Lung microvascular endothelial cell (primary cell): Measurements from ENCODE around the gene AFAP1L1. TPM values are rescaled to one million over a fixed set of nuclear protein-coding genes. Genes with fewer than 3 reads are reported as not detected.

ENCODE experiments used
- DNase-seq, 2 donors: peaks; one replicate each; pipeline versions ENCODE4 v3.0.0 to v3.0.0-alpha.2; 2010; ENCODE audit warnings: low read depth in 2 of 2
- total RNA-seq: library from RNA; depleted of rRNA; stranded (reverse); fragments of >200 nt; gene quantifications from 2 replicates; pipeline ENCODE4 v1.2.1, GENCODE V29; 2014

Gene AFAP1L1
- total RNA-seq, 1 donor from 2014 or later: 219 TPM

DNA sequence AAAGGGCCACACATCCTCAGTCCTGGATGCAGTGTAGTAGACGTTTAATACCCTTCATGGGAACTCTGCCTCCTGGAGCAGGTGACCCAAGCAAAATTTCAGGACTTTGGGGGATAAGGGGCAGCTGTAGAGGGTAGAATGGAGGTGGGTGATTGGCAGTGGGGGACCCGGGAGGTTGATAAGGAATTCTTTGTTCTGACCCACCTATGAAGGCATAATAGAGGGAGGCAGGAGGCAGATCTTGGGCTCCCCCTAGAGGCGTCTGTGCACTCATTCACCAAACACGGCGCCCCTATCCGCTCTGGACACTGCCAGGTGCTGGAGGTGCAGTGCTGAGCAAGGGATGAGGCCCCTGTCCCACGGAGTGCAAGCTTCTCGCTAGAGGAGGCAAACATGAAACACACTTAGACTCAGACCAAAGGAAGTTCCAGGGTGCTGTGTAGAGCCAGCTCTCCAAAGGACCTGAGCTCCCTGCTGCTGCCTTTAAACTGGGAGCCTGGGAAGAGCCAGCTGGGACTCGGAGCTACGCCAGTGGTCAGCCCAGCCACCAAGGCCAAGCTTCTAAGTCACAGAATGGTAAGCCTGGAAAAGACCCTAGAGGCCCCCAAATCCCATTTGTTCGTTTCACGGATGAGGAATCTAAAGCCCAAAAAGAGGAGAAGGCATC, 99.8 kb downstream of the AFAP1L1 start:
- peak; percentile 65 to 80 for DNase-seq

DNA sequence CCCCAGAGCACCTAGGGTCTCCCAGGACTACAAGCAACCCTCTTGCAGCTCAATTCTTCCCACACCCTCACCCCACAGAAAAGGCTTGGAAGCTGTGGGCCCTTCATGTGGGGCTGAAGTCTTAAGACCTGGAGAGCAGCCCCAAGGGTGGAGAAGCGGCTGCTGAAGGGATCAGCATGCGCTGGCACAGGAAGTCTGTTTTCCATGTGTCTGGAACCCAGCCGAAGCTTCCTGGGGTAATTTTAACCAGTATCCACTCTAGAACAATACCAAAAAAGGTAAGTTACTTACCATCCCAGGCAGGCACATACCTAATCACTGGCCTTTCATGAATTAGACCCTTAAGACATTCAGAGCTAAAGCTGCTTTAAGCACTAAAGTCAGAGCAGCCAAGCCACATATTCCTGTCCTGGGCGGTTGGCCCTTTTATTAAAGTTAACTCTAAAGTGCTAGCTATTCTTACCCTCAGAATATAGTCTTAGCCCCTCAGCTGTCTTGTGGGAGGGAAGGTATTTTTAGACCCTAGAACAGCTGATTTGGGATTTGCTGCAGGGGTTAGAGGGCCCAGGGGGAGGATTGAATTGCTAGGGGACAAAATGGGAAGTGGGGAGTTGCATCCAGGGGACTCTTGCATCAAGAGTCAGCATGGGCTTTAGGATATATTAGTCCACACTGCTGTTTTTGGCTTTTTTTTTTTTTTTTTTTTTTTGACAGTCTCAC, 100.6 kb downstream of the AFAP1L1 start:
- DNase-seq: no peak

DNA sequence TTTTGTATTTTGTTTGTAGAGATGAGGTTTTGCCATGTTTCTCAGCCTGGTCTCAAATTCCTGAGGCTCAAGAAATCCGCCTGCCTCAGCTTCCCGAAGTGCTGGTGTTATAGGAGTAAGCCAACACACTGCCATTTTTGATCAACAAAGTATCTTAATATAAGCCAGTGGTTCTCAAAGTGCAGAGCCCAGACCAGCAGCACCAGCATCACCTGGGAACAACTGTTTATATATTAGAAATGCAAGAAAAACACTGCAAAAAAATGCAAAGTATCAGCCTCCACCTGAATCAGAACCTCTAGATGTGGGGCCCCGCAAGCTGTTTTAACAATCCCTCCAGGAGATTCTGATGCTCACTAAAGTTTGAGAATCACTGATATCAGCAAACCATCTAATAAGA, 101.3 kb downstream of the AFAP1L1 start:
- DNase-seq: no peak

DNA sequence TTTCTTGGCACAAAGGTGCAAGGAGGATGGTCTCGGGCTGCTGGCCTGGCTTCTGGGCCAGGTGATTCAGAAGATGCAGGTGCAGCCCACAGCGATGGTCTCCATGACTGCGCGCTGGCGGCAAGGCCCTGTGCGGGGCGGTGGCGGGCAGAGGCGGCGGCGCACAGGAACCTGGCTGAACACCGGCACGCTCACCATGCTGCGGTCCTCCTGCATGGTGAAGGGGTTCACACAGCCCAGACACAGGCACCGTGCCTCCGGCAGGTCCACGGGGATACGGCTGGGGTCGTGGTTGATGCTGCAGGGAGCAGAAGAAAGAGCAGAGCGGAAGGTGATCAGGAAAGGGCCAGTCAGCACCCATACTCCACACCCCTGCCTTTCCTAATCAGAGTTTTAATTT, 102.6 kb downstream of the AFAP1L1 start:
- DNase-seq: no peak

DNA sequence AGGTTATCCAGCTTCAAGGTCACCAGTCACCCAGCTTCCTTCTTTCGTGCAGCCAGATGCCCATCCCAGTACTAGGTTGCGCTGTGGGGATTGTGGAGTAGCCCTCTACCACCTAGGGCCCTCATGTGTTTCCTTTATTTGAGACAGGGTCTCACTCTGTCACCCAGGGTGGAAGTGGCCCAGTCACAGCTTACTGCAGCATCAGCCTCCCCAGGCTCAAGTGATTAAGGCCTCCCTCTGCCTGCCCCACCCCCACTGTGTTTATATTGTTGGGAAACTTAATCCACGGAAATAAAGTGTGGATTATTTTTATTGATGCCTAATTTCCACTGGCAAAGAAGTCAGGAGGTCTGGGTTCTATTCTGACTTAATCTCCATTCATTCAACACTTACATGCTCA, 103.1 kb downstream of the AFAP1L1 start:
- DNase-seq: no peak

DNA sequence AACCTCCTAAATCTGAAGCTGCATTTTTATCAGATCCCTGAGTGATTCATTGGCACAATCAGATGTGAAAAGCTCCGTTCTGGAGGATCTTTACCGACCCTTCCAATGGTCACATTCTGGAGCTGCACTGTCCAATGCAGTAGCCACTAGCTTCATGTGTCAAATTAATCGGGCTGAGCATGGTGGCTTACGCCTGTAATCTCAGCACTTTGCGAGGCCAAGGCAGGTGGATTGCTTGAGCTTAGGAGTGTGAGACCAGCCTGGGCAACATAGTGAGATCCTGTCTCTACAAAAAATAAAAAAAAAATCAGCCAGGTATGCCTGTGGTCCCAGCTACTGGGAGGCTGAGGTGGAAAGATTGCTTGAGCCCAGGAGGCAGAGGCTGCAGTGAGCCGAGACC, 103.8 kb downstream of the AFAP1L1 start:
- DNase-seq: no peak

DNA sequence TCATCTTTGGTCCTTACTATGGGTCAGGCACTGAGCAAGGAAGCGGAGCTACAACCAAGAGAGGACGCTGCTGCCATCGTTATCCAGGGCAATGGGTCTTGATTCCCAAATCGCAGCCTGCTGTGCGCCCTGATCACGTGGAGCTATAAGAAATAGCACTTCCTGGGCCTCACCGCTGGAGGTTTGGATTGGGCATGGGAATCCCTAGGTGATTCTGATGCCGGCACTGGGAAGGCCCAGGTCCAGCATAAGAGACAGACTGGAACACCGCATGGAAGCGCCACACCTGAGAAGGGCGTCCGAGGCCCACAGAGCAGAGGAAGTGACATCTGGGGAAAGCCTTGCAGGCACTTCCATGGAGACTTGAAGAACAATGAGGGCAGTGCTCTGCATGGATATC, 104.4 kb downstream of the AFAP1L1 start:
- DNase-seq: no peak

DNA sequence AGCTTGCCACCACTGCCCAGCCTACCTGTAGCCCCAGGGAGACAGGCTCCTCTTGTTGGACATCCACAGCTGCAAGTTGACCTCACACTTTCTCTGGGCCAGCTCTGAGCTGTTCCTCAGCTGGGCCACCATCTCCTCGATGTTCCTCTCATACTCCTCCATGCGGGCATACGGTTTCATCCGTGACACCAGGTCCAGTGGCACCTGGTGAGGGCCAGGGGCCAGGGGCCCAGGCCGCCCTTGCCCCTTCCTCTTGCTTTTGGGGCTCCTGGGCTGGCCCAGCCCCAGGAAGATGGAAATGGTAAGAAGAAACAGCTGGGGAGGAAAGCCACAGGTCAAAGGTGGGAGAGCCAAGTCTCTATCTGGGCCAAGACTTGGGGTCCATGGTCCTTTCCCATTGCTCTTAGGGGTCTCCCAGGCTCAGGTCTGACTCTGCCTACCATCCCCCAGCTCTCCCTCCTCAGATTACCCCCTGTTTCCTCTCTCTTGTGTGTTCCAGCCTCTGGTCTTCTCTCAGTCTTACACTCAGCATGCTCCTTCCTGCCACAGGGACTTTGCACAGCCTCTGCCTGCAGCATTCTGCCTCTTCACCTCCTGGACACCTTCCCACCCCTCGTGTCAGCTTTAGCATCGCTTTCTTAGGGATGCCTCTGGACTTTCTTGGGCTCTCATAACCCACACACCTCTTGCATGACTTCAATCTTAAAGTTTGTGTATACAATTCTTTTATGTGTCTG, 105.2 kb downstream of the AFAP1L1 start:
- no peak for DNase-seq

DNA sequence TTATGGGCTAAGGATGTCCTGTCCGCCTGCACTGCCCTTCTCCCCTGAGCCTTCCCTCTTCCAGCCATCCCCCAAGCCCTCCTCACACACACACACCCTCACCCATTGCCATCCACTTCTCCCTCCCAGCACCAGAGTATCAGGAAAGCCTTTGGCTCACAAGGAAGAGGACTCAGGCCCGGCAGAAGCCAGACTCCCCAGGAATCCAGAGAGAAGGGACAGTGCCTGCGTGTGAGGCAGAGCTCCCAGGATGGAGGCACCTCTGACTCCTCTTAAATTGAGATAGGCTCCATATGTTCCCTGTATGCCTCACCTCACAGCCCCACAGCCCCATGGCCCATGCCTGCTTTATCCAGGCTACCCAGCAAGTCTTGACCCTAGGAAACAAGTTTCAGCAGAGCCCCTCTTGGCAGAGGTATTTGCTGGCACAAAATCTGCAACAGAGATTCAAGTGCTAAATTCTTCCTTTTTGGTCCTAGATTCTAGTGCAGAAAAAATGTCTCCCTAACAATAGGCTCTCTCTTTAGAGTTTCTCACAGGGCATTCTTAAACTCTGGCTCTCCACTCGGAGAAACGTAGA, 106.7 kb downstream of the AFAP1L1 start:
- DNase-seq: no peak

DNA sequence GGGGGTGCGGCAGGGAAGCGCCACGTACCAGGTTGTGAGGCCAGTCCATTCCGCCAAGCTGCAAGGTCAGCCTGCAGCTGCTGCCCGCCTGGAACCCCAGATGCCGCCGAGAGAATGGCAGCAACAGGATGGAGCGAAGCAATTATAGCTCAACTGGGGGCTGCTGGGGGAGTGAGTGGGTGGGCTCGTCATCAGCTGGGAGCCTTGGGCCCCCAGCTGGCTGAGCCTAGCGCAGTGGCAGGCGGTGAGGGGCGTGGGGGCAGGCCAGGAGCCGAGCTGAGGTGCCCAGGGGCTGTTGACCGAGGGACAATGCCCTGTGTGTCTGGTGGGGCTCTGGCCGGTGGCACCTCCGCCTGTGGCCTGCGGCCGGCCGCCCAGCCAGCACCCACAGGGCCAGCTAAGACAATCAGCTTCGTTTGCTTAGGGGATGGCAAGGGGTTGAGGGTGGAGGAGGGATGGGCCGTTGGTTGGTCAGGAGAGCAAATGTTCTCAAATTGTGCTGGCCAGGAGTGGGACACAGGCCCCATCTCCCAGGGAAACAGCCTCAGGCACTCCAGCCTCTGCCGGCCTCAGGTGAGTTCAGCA, 107.6 kb downstream of the AFAP1L1 start, which contains the start of gene IL17B:
TSS of gene IL17B (minus strand) at position 116 of the 585 bp plus-strand sequence. CDS start at position 49, 67 bp downstream.
- DNase-seq: no peak

DNA sequence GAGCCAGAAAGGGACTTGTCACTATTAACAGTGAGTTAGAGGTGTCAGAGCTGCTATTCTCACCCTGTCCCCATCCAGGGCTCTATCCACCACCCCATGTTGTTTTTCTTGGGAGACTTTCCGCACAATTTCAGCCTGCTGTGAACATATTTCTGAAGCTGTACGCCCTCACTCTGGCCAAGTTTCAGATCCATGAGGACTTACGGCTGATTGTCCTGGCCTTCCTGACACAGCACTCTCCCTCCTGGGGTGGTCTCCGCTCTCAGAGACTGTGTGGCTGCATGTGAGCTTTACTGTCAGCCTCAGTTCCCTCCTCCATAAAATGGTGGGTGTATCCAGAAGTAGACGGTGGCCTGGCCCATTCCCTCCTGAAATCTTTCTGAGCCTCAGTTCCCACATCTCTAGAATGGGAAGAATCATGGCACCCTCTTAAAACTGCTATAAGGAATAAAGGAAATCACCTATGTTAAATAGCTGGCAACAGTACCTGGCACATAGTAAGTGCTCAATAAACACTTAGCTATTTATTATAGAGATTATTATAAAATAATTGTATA, 108.2 kb downstream of the AFAP1L1 start:
- no peak for DNase-seq

DNA sequence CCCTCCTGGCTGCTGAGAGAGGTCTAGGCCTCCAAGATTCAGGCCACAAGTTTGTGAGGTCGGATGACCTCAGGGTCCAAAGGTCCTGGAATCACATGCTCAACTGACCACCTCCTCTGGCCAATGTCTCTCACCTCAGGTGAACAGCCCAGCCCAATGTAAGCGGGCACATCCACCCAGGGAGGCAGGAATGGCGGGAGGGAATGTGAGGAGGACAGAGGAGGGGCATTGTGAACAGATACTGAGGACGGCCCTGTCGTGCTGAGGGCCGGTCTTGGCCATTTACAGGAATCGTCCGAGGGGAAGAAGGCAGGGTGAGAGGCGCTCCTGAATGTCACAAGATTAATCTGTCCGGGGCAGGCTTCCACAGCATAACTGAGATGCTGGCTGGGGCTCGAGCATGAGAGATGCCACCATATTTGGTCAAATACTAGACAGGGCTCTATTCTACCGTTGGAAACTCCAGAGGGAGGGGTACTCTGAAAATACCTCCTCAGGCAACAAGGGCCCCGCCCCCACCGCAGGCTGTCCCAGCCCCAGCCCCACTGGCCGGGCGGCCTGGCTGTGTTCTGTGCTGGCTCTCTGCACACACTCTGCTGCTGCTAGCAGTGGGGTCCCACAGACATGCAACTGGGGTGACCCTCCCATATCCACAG, 108.9 kb downstream of the AFAP1L1 start:
- DNase-seq: no peak

DNA sequence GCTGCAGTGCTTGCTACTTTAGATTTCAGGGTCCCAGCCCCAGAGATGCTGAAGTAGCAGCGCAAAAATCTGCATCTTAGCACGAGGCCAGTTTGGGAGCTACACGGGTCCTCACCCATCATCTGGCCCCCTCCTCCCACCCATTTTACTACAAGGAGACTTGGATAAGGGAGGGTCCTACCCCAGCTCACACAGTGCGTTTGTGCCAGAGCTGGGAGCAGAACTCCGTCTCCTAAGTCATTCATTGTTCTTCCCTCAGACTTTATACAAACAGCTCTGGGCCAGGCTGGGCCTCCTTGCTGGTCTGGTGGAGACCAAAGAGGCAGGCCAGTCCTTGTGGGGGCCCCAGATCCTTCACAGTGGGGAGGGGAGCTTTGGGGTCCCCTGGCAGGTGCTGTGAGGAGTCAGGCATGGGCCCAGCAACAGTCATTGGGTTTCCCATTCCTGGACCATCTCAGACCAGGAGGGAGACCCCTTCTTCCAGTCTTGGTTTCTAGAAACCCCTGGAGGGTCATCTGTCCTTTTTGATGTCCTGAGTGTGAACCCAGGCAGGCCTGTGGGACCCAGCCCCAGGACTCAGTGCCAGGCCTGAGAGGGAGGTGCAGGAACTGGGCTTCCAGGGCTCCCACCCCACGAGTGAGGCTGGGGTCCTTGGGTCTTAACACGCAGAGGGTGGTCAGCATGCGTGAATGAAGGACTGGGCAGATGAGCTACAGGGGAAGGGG, 109.8 kb downstream of the AFAP1L1 start:
- no peak for DNase-seq

DNA sequence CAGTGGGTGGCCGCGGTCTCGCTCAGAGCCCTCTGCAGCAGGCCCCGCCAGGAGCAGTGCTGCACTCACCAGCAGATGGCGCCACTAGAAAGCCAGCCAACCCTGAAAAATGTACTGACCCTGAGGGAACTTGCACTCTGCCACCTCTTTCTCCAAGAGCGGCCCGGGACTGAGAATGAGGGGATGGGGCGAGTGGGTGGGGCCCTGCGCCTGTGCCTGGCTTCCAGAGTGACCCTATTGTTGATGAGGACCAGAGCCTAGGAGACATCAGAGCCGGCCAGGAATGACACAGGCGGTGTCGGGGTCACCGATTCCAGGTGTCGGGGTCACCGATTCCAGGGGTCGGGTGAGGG, 110.3 kb downstream of the AFAP1L1 start:
- peak; percentile 69 to 79 for DNase-seq

DNA sequence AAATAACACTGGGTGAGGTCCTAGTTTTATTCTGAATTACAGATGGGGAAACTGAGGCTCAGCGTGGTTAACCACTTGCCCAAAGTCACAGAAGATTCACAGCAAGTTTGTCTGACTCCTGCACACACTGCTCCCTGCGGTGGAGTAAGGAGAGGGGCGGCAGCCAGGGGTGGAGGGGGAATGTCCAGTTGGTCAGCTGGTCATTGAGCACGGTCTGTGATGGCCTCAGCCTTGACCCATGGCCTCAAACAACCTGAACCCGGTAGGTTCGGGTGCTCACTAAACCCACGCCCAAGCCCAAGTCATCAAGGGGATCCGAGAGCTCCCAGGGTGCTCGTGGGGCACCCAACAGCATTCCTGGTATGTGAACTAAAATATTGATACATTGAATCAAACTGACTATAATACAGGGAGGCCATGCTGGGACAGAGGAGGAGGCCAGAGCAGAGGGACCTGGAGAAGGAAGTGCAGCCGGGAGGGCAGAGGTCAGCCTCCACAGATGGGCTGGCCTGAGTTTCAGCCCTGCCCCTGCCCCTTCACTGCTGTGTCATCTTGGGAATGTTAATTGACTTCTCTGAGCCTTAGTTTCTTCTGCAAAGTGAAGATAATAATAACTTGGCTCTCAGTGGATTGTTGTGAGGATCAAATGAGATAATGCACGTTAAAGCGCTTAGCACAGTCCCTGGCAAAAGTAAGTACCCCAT, 111.0 kb downstream of the AFAP1L1 start:
- DNase-seq: no peak

DNA sequence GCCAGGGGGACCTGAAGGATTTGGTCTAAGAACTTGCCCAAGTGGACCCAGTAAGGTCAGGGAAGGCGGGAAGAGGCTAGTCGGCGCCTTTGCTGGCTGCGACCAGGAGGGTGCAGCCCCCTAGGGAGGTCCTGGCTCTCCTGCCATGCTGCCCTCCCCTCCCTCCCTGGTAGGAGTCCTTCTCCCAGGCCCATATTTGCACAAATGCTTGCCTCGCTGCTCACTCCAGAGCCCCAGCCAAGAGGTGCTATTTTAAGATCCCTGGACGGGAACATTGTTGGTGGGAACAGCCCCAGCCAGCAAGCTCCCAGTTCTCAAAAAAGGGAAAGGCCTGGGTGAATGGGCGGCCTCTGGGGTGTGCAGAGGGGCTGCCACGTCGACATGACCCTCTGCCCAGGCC, 111.7 kb downstream of the AFAP1L1 start:
- DNase-seq: no peak

DNA sequence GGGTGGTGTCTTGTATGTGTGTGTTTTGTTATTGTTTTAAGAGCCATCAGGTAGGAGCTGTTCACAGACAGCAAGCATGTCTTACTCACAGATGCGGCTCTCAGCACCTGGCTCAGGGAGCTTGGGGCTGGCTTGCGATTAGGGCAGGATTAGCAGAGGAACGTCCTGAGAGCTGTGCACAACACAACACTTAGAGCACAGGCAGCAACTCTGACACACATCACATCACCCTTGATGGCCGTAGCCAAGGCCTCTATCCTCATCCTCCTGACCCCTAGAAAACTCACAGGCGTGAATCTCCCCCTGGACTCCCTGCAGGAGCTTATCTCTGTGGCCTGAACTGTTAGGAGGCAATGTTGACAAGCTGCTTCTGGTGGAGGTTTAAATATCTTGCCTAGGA, 114.5 kb downstream of the AFAP1L1 start:
- DNase-seq: no peak

DNA sequence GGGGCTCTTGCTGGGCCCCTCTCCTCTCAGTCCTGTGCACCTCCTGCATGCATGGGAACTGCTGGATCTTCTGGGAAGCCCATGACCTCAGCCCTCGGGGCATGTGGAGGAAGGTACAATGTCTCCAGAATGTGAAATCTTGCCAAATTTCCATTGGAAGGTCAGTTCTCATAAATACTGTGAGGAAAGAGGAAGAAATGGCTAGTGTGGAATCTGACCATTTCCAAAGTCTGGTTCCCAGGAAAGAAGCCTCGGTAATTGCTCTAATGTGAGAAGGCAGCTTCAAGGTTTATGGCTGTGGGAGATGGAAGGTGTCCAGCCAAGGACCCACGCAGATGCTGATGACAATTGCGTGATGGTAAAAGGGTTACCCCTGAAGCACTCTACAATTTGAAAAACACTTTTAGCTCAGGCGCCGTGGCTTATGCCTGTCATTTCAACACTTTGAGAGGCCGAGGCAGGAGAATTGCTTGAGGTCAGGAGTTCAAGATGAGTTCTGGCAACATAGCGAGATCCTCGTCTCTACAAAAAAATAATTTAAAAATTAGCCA, 115.5 kb downstream of the AFAP1L1 start:
- peak in 1 of 2 donors; percentile 24 for DNase-seq

DNA sequence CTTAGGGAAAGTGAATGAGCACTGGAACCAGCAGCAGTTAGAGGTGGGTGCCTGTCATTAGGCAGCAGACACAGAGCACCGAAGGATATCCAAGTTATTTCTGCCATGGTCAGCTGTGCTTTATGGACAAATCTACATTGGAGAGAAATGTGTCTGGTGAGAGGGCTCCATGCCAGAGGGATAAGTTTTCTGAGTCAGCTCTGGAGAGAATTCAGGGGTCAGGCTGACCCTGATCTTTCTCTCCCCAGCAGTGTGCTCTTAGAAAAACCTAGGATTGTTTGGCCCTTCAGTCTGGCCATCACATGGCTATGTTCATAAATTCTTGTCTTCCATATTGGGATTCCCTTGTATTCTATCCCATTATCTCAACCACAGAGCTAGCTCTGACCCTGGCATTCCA, 116.3 kb downstream of the AFAP1L1 start:
- peak in 1 of 2 donors; percentile 17 for DNase-seq
